Cardiac septum (tissue), 1 donor: ENCODE data around the gene CD6. TPM values are rescaled to one million over a fixed set of nuclear protein-coding genes. Genes with fewer than 3 reads are reported as not detected.

ENCODE experiments used
- DNase-seq: peaks from one replicate; pipeline ENCODE4 v3.0.0-alpha.2; 2020; ENCODE audit warnings: low spot score
- intact Hi-C: fragments of 100-400 bp; cut with DNase I; formaldehyde crosslinking; loops from one replicate; pipeline ENCODE4 v1.14.0; 2022
- total RNA-seq: library from RNA; stranded (reverse); fragmentation: NEBNext Ultra II Directional; extraction: Animal tissue kit (Norgen Biotek cat#: 25700); gene quantifications from one replicate; pipeline ENCODE4 v1.2.1, GENCODE V29; 2021
- donor health status: DM: no; HTN: no; CAD: no.

CD6 gene
- total RNA-seq, 1 donor from 2014 or later, result 0.86 TPM

- intact Hi-C loops, result no loop called here
- no peak for DNase-seq
These were observed 50.3 kb downstream of the CD6 start for GRCh38 chr11:61021661-61022212.

- intact Hi-C loops, result no loop called here
These were observed 51.0 kb downstream of the CD6 start for GRCh38 chr11:61022311-61023085.

GRCh38 chr11:61023086-61023965, 51.8 kb downstream of the CD6 start:
- intact Hi-C loops, result no loop called here
- DNase-seq, result no peak

More at GRCh38 chr11:61022311-61023085, 51.0 kb downstream of the CD6 start:
- DNase-seq, result peak; percentile 46

GRCh38 chr11:61023966-61024295, 52.5 kb downstream of the CD6 start:
- no peak for DNase-seq
- intact Hi-C loops, result no loop called here

- intact Hi-C loops, result no loop called here
- no peak for DNase-seq
These were observed 53.7 kb downstream of the CD6 start for GRCh38 chr11:61024938-61025820.

GRCh38 chr11:61025821-61026120, 54.3 kb downstream of the CD6 start:
- no peak for DNase-seq
- intact Hi-C loops, result no loop called here

GRCh38 chr11:61026121-61027031, 54.9 kb downstream of the CD6 start:
- intact Hi-C loops, result no loop called here
- no peak for DNase-seq

- no peak for DNase-seq
- intact Hi-C loops, result no loop called here
These were observed 55.8 kb downstream of the CD6 start for GRCh38 chr11:61027141-61027840.

- DNase-seq, result no peak
- intact Hi-C loops, result no loop called here
These were observed 56.8 kb downstream of the CD6 start for GRCh38 chr11:61028135-61028729.

GRCh38 chr11:61032824-61033223, 61.3 kb downstream of the CD6 start:
- intact Hi-C loops, result no loop called here
- no peak for DNase-seq

- no peak for DNase-seq
- intact Hi-C loops, result no loop called here
These were observed 61.9 kb downstream of the CD6 start for GRCh38 chr11:61033417-61033816.

- DNase-seq, result no peak
- intact Hi-C loops, result no loop called here
These were observed 62.6 kb downstream of the CD6 start for GRCh38 chr11:61034111-61034510.

- DNase-seq, result peak; percentile 57
These were observed 63.4 kb downstream of the CD6 start for GRCh38 chr11:61034704-61035525.

GRCh38 chr11:61035526-61035835, 64.0 kb downstream of the CD6 start:
- intact Hi-C loops, result no loop called here
- DNase-seq, result peak; percentile 39

More at GRCh38 chr11:61034704-61035525, 63.4 kb downstream of the CD6 start:
- intact Hi-C loops, result no loop called here

GRCh38 chr11:61037441-61038093, 66.1 kb downstream of the CD6 start:
- DNase-seq, result peak; percentile 68

GRCh38 chr11:61039916-61040315, 68.4 kb downstream of the CD6 start:
- intact Hi-C loops, result no loop called here
- DNase-seq, result peak; percentile 68

More at GRCh38 chr11:61037441-61038093, 66.1 kb downstream of the CD6 start:
- intact Hi-C loops, result no loop called here
